Ascending aorta (tissue), 2 donors: ENCODE results near the gene FAM53A. TPM values are rescaled to one million over a fixed set of nuclear protein-coding genes. Genes with fewer than 3 reads are reported as not detected.

ENCODE experiments used
- DNase-seq, 2 donors: peaks; one replicate each; pipeline ENCODE4 v3.0.0-alpha.2; 2019; ENCODE audit warnings: low spot score in 2 of 2
- H3K27ac ChIP-seq, 2 donors: fragments of 200-600 bp; sonication (generic); one replicate each; pipeline ENCODE4 v1.5.1; 2016 to 2017; ENCODE audit warnings: mild to moderate bottlenecking in 1 of 2
- H3K27me3 ChIP-seq: fragments of 200-600 bp; sonication (generic); one replicate; pipeline ENCODE4 v1.5.1; 2017
- H3K36me3 ChIP-seq, 2 donors: fragments of 200-600 bp; sonication (generic); one replicate each; pipeline ENCODE4 v1.5.1; 2016
- H3K4me1 ChIP-seq, 2 donors: fragments of 200-600 bp; sonication (generic); one replicate each; pipeline ENCODE4 v1.5.1; 2016 to 2017; ENCODE audit warnings: mild to moderate bottlenecking in 1 of 2
- H3K4me3 ChIP-seq, 2 donors: fragments of 200-600 bp; sonication (generic); one replicate each; pipeline ENCODE4 v1.5.1; 2016 to 2017; ENCODE audit warnings: mild to moderate bottlenecking in 1 of 2
- H3K9me3 ChIP-seq, 2 donors: fragments of 200-600 bp; sonication (generic); one replicate each; pipeline ENCODE4 v1.5.1; 2016
- CTCF ChIP-seq, 3 experiments: fragments of 200-600 bp in 2 of 3; fragments of 450-650 bp in 1 of 3; sonication (generic) in 2 of 3; IDR thresholded peaks; one replicate each; pipeline ENCODE4 v1.5.1; 2016 to 2019; ENCODE audit warnings: antibody characterized with exemption in 3 of 3, mild to moderate bottlenecking in 1 of 3, moderate library complexity in 1 of 3
- intact Hi-C: fragments of 100-400 bp; cut with DNase I; formaldehyde crosslinking; loops from one replicate; pipeline ENCODE4 v1.15.1; 2023
- total RNA-seq: library from RNA; depleted of rRNA; stranded (reverse); fragments of >200 nt; gene quantifications from one replicate; pipeline ENCODE4 v1.1.0, GENCODE V29; 2016

The FAM53A gene
- total RNA-seq, 1 donor from 2014 or later: not detected

GRCh38 chr4:1728061-1728980 lies 44.2 kb upstream of the FAM53A start:
- intact Hi-C loops: loop anchor here (10.0 kb wide), 1 partner anchor 686 kb away; the partner anchor contains the start of genes CFAP99 and ZFYVE28

DNA sequence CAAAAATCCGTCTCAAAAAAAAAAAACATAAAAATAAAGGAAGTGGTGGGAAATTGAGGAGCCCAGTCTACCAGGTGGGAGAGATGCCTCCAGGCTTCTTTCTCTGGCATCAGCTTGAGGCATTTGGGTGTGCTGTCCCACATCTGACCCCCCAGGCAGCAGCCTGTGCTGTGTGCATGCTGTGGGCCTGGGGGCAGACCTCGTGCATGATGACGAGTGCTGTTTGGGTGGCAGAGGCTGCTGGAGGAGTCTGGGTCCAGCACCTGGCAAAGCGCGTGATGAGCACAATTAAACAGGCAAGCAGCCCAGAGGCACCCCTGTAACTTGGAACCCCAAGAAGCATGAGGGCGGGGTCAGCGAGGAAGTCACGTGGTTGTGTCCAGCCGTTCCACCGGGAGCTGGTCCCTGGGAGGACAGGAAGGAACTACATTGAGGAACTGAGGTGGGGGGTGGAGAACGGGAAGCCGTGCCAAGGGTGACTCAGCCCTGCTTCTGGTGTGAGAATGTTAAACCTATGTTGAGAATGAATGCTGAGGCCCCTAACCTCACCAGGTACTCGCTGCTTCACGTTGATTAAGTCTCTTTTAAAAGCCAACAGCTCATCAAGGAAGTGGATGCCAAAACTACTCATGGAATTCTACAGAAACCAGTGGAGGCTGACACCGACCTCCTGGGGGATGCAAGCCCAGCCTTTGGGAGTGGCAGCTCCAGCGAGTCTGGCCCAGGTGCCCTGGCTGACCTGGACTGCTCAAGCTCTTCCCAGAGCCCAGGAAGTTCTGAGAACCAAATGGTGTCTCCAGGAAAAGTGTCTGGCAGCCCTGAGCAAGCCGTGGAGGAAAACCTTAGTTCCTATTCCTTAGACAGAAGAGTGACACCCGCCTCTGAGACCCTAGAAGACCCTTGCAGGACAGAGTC lies 43.3 kb upstream of the FAM53A start:
- no peaks in the 10 kb centered on the region for H3K9me3 ChIP-seq
- H3K27me3 ChIP-seq: no peaks in the 10 kb centered on the region
- DNase-seq: peak; percentile 34 to 78
- H3K4me1 ChIP-seq: no peaks in the 10 kb centered on the region
- intact Hi-C loops: loop anchor here (10.0 kb wide), 1 partner anchor 687 kb away; the partner anchor contains the start of genes CFAP99 and ZFYVE28
- no peak overlapping the region for H3K27ac ChIP-seq
- no peak for TF ChIP-seq CTCF (IDR thresholded peaks at IDR 0.05)
- peaks cover 0 to 8% of the 10 kb centered on the region in 2 donors for H3K36me3 ChIP-seq
- H3K4me3 ChIP-seq: no peak overlapping the region

More at GRCh38 chr4:1728061-1728980, 44.2 kb upstream of the FAM53A start:
- H3K4me3 ChIP-seq: no peak overlapping the region
- no peaks in the 10 kb centered on the region for H3K9me3 ChIP-seq
- TF ChIP-seq CTCF (IDR thresholded peaks at IDR 0.05): no peak
- H3K27me3 ChIP-seq: no peaks in the 10 kb centered on the region
- H3K27ac ChIP-seq: no peak overlapping the region
- DNase-seq: no peak
- no peaks in the 10 kb centered on the region for H3K4me1 ChIP-seq
- H3K36me3 ChIP-seq: peaks cover 0 to 8% of the 10 kb centered on the region in 2 donors

GRCh38 chr4:1726146-1726934 lies 42.2 kb upstream of the FAM53A start:
- H3K27me3 ChIP-seq: no peaks in the 10 kb centered on the region
- DNase-seq: peak; percentile 71 to 95
- H3K4me3 ChIP-seq: no peak overlapping the region
- no peak overlapping the region for H3K27ac ChIP-seq
- peaks cover 6 to 9% of the 10 kb centered on the region in 2 donors for H3K4me1 ChIP-seq
- TF ChIP-seq CTCF (IDR thresholded peaks at IDR 0.05): peak; percentile 77 to 98 (median 98)
- no peaks in the 10 kb centered on the region for H3K9me3 ChIP-seq
- peaks cover 0 to 7% of the 10 kb centered on the region in 2 donors for H3K36me3 ChIP-seq
- intact Hi-C loops: loop anchor here (1.0 to 10.0 kb wide), 2 partner anchors 33 to 688 kb away; partner anchors contain the start of genes CFAP99 and ZFYVE28

DNA sequence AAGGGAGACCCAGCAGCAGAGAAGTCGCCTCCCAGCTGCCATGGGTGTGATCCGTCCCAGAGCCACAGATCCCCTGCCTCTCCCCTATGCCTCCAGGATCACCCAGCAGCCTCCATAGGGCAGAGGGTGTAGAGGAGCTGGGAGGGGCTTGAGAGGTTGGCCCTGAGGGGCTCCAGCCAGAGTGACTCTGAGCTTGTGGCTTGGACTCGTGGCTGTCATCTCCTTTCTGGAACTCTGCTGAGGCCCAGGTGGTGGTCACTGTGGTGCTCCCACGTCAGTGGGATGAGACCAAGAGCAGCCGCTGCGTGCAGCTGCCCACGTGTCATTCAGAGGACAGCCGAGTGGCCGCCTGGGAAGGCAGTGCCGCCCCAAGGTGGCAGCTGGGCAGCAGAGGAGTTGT lies 41.4 kb upstream of the FAM53A start:
- TF ChIP-seq CTCF (IDR thresholded peaks at IDR 0.05): no peak
- DNase-seq: no peak
- Histone ChIP-seq H3K4me1 (peaks cover 6 to 9% of the 10 kb centered on the region in 2 donors), H3K4me3 (no peak overlapping the region), H3K36me3 (peaks cover 0 to 3% of the 10 kb centered on the region in 2 donors), H3K9me3 (no peaks in the 10 kb centered on the region), H3K27me3 (no peaks in the 10 kb centered on the region), H3K27ac (no peak overlapping the region)
- intact Hi-C loops: loop anchor here (10.0 kb wide), 1 partner anchor 689 kb away; the partner anchor contains the start of genes CFAP99 and ZFYVE28
